Colonic mucosa (tissue), 4 donors: ENCODE results near the gene AMBRA1. TPM values are rescaled to one million over a fixed set of nuclear protein-coding genes. Genes with fewer than 3 reads are reported as not detected.

Source experiments
- DNase-seq: peaks from one replicate; pipeline ENCODE4 v3.0.0-alpha.2; 2020
- H3K27ac ChIP-seq: fragments of 200-600 bp; one replicate; pipeline ENCODE4 v1.8.0; 2021
- H3K27me3 ChIP-seq: fragments of 200-600 bp; one replicate; pipeline ENCODE4 v1.8.0; 2021
- H3K36me3 ChIP-seq: fragments of 200-600 bp; one replicate; pipeline ENCODE4 v1.8.0; 2021
- H3K4me1 ChIP-seq: fragments of 200-600 bp; one replicate; pipeline ENCODE4 v1.8.0; 2021; ENCODE audit warnings: mild to moderate bottlenecking
- H3K4me3 ChIP-seq: fragments of 200-600 bp; one replicate; pipeline ENCODE4 v1.8.0; 2021
- H3K9ac ChIP-seq, 2 donors: one replicate each; pipeline ENCODE4 v1.7.0; 2013; ENCODE audit warnings: control low read depth in 2 of 2, low read depth in 2 of 2, low read length in 2 of 2
- H3K9me3 ChIP-seq: fragments of 200-600 bp; one replicate; pipeline ENCODE4 v1.8.0; 2021
- intact Hi-C: fragments of 100-400 bp; cut with DNase I; formaldehyde crosslinking; loops from one replicate; pipeline ENCODE4 v1.14.1; 2022
- total RNA-seq, 2 donors: library from RNA; stranded (reverse); fragmentation: NEBNext Ultra II Directional in 1 of 2; extraction: Animal tissue kit (Norgen Biotek cat#: 25700) in 1 of 2; gene quantifications; one replicate each; pipeline ENCODE4 v1.2.1, GENCODE V29; 2021
- TF ChIP-seq, protein P1 (sequence below): fragments of 200-600 bp; IDR thresholded peaks from one replicate; pipeline ENCODE4 v1.8.0; 2022; ENCODE audit warnings: antibody characterized with exemption, mild to moderate bottlenecking
- donor health status: healthy.
- donor health status: DM: no; HTN: no; CAD: no.
- donor health status: DM: no; HTN: no; CAD: no.

AMBRA1 gene
- total RNA-seq, 2 donors from 2014 or later = 32.7 to 33.8 TPM

DNA sequence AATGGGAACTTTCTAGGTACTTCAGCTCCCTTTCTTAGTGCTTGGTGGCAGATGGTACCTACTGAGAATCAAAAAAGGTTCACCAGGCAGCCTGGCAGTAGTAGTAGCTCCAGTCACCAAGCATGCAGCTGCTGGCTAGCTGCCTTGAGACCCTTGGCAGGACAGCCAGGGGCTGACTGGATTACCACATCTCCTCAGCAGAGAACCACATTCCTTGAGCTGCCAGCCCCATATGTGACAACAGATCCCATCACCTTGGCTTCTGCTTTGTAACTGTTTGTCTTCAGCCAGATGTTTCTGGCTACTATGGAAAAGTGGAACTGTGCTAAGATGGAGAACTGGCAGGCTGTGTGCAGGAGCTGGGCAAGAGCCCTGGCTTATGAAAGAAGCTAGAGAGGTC lies 162.6 kb downstream of the AMBRA1 start:
- Histone ChIP-seq H3K27me3 (no peaks in the 10 kb centered on the region), H3K9me3 (no peaks in the 10 kb centered on the region), H3K36me3 (no peaks in the 10 kb centered on the region), H3K9ac (no peak overlapping the region), H3K4me1 (no peaks in the 10 kb centered on the region), H3K27ac (no peak overlapping the region), H3K4me3 (no peak overlapping the region)
- intact Hi-C loops = no loop called here
- TF ChIP-seq, protein P1, sequence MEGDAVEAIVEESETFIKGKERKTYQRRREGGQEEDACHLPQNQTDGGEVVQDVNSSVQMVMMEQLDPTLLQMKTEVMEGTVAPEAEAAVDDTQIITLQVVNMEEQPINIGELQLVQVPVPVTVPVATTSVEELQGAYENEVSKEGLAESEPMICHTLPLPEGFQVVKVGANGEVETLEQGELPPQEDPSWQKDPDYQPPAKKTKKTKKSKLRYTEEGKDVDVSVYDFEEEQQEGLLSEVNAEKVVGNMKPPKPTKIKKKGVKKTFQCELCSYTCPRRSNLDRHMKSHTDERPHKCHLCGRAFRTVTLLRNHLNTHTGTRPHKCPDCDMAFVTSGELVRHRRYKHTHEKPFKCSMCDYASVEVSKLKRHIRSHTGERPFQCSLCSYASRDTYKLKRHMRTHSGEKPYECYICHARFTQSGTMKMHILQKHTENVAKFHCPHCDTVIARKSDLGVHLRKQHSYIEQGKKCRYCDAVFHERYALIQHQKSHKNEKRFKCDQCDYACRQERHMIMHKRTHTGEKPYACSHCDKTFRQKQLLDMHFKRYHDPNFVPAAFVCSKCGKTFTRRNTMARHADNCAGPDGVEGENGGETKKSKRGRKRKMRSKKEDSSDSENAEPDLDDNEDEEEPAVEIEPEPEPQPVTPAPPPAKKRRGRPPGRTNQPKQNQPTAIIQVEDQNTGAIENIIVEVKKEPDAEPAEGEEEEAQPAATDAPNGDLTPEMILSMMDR = no peak
- DNase-seq = no peak

DNA sequence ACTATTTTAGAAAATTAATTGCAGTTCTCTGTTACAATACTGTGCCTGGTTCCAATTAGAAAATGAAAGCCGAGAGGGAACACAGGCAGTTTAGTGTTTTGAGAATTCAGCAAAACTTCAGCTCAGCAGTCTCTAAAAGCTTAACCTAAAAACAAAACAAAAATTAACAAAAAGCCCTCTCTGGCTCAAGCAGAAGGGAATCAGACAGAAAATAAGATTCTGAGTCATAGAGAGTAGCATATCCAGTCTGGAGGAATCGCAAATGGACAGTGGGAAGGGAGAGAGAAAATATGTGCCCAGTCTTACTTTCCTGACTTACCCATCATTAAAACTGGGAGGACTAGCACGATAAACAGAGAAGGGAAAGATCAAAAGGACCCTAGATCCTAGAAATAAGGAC lies 164.1 kb downstream of the AMBRA1 start:
- TF ChIP-seq, protein P1 = no peak
- Histone ChIP-seq H3K4me3 (no peak overlapping the region), H3K27me3 (no peaks in the 10 kb centered on the region), H3K36me3 (no peaks in the 10 kb centered on the region), H3K27ac (no peak overlapping the region), H3K4me1 (no peaks in the 10 kb centered on the region), H3K9ac (no peak overlapping the region), H3K9me3 (no peaks in the 10 kb centered on the region)
- intact Hi-C loops = no loop called here
- no peak for DNase-seq

GRCh38 chr11:46427364-46427763 lies 166.5 kb downstream of the AMBRA1 start:
- Histone ChIP-seq H3K4me3 (no peak overlapping the region), H3K4me1 (no peaks in the 10 kb centered on the region), H3K36me3 (no peaks in the 10 kb centered on the region), H3K27ac (no peak overlapping the region), H3K9ac (no peak overlapping the region), H3K27me3 (no peaks in the 10 kb centered on the region), H3K9me3 (no peaks in the 10 kb centered on the region)
- TF ChIP-seq, protein P1 = no peak
- intact Hi-C loops = no loop called here
- no peak for DNase-seq

- H3K36me3 ChIP-seq = no peaks in the 10 kb centered on the region
- H3K9ac ChIP-seq = no peak overlapping the region
- no peaks in the 10 kb centered on the region for H3K27me3 ChIP-seq
- H3K4me1 ChIP-seq = no peaks in the 10 kb centered on the region
- H3K9me3 ChIP-seq = no peaks in the 10 kb centered on the region
- TF ChIP-seq, protein P1 = no peak
- H3K27ac ChIP-seq = no peak overlapping the region
- no peak overlapping the region for H3K4me3 ChIP-seq
- intact Hi-C loops = no loop called here
- no peak for DNase-seq
These were observed 167.4 kb downstream of the AMBRA1 start for GRCh38 chr11:46426233-46426991.

GRCh38 chr11:46422588-46422987 lies 171.2 kb downstream of the AMBRA1 start:
- no peaks in the 10 kb centered on the region for H3K4me1 ChIP-seq
- DNase-seq = no peak
- no peaks in the 10 kb centered on the region for H3K9me3 ChIP-seq
- H3K36me3 ChIP-seq = peaks cover 3% of the 10 kb centered on the region
- no peak overlapping the region for H3K27ac ChIP-seq
- no peak overlapping the region for H3K9ac ChIP-seq
- no peaks in the 10 kb centered on the region for H3K27me3 ChIP-seq
- intact Hi-C loops = no loop called here
- TF ChIP-seq, protein P1 = no peak
- no peak overlapping the region for H3K4me3 ChIP-seq
